Prostate gland (tissue), 2 donors: ENCODE measurements around the gene FIBCD1. TPM values are rescaled to one million over a fixed set of nuclear protein-coding genes. Genes with fewer than 3 reads are reported as not detected.

ENCODE experiments used
- DNase-seq: peaks from one replicate; pipeline ENCODE4 v3.0.0-alpha.2; 2019; ENCODE audit warnings: low spot score
- H3K27ac ChIP-seq, 2 donors: fragments of 200-600 bp; sonication (generic); 2 replicates each; pipeline ENCODE4 v1.5.1; 2017 to 2019
- H3K27me3 ChIP-seq: fragments of 200-600 bp; sonication (generic); replicated peaks from 2 replicates; pipeline ENCODE4 v1.5.1; 2019; ENCODE audit not compliant: insufficient read depth
- H3K36me3 ChIP-seq, 2 donors: fragments of 200-600 bp; sonication (generic); 1 replicate in 1 of 2; 2 replicates in 1 of 2; pipeline versions ENCODE4 v1.5.1 to v1.8.1; 2017 to 2019
- H3K4me1 ChIP-seq: fragments of 200-600 bp; sonication (generic); replicated peaks from 2 replicates; pipeline ENCODE4 v1.5.1; 2019
- H3K4me3 ChIP-seq, 2 donors: fragments of 200-600 bp; sonication (generic); 2 replicates each; pipeline ENCODE4 v1.5.1; 2017 to 2019
- H3K9me3 ChIP-seq: fragments of 200-600 bp; sonication (generic); 2 replicates; pipeline ENCODE4 v1.5.1; 2017
- POLR2A ChIP-seq: fragments of 450-650 bp; IDR thresholded peaks from one replicate; pipeline ENCODE4 v1.6.1; 2016; ENCODE audit warnings: antibody characterized with exemption, mild to moderate bottlenecking
- POLR2AphosphoS5 ChIP-seq: sonication (generic); formaldehyde crosslinking; IDR thresholded peaks from one replicate; pipeline ENCODE4 v1.6.1; 2017; ENCODE audit warnings: antibody characterized with exemption
- WGBS: methylation state at CpG from one replicate; pipeline ENCODE4 v1.1.5; 2018; 5-methylcytosine and 5-hydroxymethylcytosine counted together
- intact Hi-C: fragments of 100-400 bp; cut with DNase I; formaldehyde crosslinking; loops from one replicate; pipeline ENCODE4 v1.14.2; 2022
- total RNA-seq, 2 donors: library from RNA; depleted of rRNA; stranded (reverse); fragments of >200 nt; gene quantifications; one replicate each; pipeline ENCODE4 v1.1.0, GENCODE V29; 2016
- TF ChIP-seq, protein P1 (sequence below), 4 experiments: fragments of 200-600 bp in 2 of 4; fragments of 450-650 bp in 2 of 4; sonication (generic) in 2 of 4; IDR thresholded peaks; 1 replicate in 3 of 4; 2 replicates in 1 of 4; pipeline ENCODE4 v1.5.1; 2016 to 2019; ENCODE audit warnings: antibody characterized with exemption in 4 of 4, mild to moderate bottlenecking in 2 of 4, moderate library complexity in 2 of 4

The FIBCD1 gene
- total RNA-seq, 2 donors from 2014 or later, result 0.36 to 13.2 TPM

DNA sequence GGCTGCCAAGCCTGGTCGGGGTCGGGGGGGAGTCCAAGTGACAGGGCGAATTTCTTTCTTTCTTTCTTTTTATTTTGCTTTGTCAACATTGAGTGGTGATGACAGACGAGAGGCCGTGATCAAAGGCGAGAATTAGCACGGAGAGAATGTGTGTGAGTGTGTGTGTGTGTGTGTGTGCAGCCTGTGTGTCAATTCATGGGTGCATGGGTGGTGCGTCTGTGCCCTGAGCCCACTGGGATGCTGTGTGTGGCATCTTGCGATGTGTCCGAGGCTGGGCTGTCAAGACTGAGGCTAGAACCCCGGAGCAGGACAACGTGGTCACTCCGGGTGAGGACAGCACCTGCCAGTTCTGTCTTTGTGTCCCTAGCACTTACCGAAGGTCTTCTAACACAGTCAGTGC lies 4.7 kb upstream of the FIBCD1 start:
- TF ChIP-seq POLR2A, result no peak
- TF ChIP-seq, protein P1, sequence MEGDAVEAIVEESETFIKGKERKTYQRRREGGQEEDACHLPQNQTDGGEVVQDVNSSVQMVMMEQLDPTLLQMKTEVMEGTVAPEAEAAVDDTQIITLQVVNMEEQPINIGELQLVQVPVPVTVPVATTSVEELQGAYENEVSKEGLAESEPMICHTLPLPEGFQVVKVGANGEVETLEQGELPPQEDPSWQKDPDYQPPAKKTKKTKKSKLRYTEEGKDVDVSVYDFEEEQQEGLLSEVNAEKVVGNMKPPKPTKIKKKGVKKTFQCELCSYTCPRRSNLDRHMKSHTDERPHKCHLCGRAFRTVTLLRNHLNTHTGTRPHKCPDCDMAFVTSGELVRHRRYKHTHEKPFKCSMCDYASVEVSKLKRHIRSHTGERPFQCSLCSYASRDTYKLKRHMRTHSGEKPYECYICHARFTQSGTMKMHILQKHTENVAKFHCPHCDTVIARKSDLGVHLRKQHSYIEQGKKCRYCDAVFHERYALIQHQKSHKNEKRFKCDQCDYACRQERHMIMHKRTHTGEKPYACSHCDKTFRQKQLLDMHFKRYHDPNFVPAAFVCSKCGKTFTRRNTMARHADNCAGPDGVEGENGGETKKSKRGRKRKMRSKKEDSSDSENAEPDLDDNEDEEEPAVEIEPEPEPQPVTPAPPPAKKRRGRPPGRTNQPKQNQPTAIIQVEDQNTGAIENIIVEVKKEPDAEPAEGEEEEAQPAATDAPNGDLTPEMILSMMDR (IDR thresholded peaks at IDR 0.05), result no peak
- TF ChIP-seq POLR2AphosphoS5, result no peak
- intact Hi-C loops, result loop anchor here (5.0 kb wide), 2 partner anchors 176 to 241 kb away; no protein-coding TSS in a partner anchor
- H3K36me3 ChIP-seq, result no peaks in the 10 kb centered on the region
- no peaks in the 10 kb centered on the region for H3K27me3 ChIP-seq
- H3K4me3 ChIP-seq, result no peak overlapping the region
- no peak for DNase-seq
- peaks cover 7% of the 10 kb centered on the region for H3K4me1 ChIP-seq
- no peaks in the 10 kb centered on the region for H3K9me3 ChIP-seq
- no peak overlapping the region for H3K27ac ChIP-seq
- 36% methylated on average over 14 of the region's 14 CpGs for WGBS

- no peak overlapping the region for H3K27ac ChIP-seq
- intact Hi-C loops, result loop anchor here (5.0 kb wide), 2 partner anchors 176 to 241 kb away; no protein-coding TSS in a partner anchor
- H3K4me3 ChIP-seq, result no peak overlapping the region
- no peak for DNase-seq
- H3K4me1 ChIP-seq, result peaks cover 7% of the 10 kb centered on the region
- TF ChIP-seq, protein P1 (IDR thresholded peaks at IDR 0.05), result no peak
- TF ChIP-seq POLR2AphosphoS5 (no peak), POLR2A (no peak)
- no peaks in the 10 kb centered on the region for H3K36me3 ChIP-seq
- H3K27me3 ChIP-seq, result no peaks in the 10 kb centered on the region
- WGBS, result 38% methylated on average over 13 of the region's 13 CpGs
- no peaks in the 10 kb centered on the region for H3K9me3 ChIP-seq
Observed at GRCh38 chr9:130943221-130943620, 4.2 kb upstream of the FIBCD1 start.

DNA sequence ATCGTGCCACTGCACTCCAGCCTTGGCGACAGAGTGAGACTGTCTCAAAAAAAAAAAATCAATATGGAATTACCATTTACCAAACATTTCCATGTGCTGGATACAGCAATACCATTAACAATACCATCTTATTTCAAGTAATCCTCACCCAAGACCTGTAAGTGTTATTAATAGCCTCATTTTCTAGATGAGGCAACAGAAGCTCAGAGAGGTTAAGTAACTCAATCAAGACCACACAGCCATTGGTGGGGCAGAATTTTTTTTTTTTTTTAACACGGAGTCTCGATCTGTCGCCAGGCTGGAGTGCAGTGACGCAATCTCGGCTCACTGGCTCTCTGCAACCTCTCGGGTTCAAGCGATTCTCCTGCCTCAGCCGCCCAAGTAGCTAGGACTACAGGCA lies 3.6 kb upstream of the FIBCD1 start:
- DNase-seq, result no peak
- Histone ChIP-seq H3K4me3 (no peak overlapping the region), H3K4me1 (peaks cover 7% of the 10 kb centered on the region), H3K36me3 (no peaks in the 10 kb centered on the region), H3K27me3 (no peaks in the 10 kb centered on the region), H3K27ac (no peak overlapping the region), H3K9me3 (no peaks in the 10 kb centered on the region)
- intact Hi-C loops, result loop anchor here (5.0 kb wide), 2 partner anchors 175 to 240 kb away; no protein-coding TSS in a partner anchor
- 86% methylated on average over 10 of the region's 10 CpGs for WGBS
- TF ChIP-seq, protein P1 (IDR thresholded peaks at IDR 0.05), result no peak
- TF ChIP-seq POLR2AphosphoS5 (no peak), POLR2A (no peak)

DNA sequence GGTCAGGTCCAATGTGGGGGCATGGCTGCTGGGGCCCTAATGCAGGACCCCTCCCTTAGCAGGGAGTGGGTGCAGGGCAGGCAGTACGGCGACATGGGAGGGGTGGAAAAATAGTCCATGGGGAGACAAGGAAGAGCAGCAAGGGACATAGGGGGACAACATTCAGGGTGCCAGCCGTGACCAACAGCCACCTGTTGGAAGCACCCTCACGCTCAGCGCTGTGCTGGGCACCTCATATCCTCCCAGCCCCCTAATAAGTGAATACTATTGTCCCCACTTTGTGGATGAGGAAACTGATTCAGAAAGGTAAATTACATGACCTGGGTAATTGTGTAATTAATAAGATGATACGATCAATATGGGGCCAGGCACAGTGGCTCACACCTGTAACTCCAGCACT lies 3.0 kb upstream of the FIBCD1 start:
- no peaks in the 10 kb centered on the region for H3K9me3 ChIP-seq
- H3K27me3 ChIP-seq, result no peaks in the 10 kb centered on the region
- no peak overlapping the region for H3K27ac ChIP-seq
- H3K4me1 ChIP-seq, result peaks cover 7% of the 10 kb centered on the region
- 83% methylated on average over 6 of the region's 6 CpGs for WGBS
- no peak for TF ChIP-seq POLR2AphosphoS5
- TF ChIP-seq, protein P1 (IDR thresholded peaks at IDR 0.05), result no peak
- TF ChIP-seq POLR2A, result no peak
- H3K4me3 ChIP-seq, result no peak overlapping the region
- H3K36me3 ChIP-seq, result no peaks in the 10 kb centered on the region
- no peak for DNase-seq
- intact Hi-C loops, result loop anchor here (5.0 kb wide), 2 partner anchors 175 to 240 kb away; no protein-coding TSS in a partner anchor
